ENCODE results near the gene SPATS2L. TPM values are rescaled to one million over a fixed set of nuclear protein-coding genes. Genes with fewer than 3 reads are reported as not detected.

SPATS2L gene
- total RNA-seq, 1 experiment from 2014 or later, result 112 TPM

DNA sequence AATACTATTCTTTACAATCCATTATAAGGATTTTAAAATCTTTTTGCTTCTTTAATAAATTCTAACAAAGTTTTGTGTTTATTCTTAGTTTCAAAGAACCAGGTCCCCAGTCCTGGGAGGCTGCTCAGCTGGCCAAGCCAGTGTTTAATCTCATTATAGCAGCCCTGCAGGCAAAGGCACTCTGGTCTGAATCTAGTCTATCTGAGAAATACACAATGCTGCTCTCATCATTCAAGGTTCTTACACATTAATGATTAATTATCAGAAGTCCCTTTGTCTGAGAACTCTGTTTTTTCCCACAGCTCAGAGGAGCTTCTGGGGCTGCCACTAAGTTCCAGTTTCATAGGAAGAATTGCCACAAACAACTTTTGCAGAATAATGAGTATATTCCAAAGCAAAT, 175.7 kb downstream of the SPATS2L start:
- no peak for TF ChIP-seq ZNF263 (CRISPR knock-in tag; IDR thresholded peaks at IDR 0.05; ENCODE audit: low read depth)
- TF ChIP-seq NR3C1 (CRISPR knock-in tag; conservative IDR thresholded peaks at IDR 0.05; ENCODE audit: low read depth), result no peak
- TF ChIP-seq, protein P1, sequence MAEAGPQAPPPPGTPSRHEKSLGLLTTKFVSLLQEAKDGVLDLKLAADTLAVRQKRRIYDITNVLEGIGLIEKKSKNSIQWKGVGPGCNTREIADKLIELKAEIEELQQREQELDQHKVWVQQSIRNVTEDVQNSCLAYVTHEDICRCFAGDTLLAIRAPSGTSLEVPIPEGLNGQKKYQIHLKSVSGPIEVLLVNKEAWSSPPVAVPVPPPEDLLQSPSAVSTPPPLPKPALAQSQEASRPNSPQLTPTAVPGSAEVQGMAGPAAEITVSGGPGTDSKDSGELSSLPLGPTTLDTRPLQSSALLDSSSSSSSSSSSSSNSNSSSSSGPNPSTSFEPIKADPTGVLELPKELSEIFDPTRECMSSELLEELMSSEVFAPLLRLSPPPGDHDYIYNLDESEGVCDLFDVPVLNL (CRISPR knock-in tag; IDR thresholded peaks at IDR 0.05; ENCODE audit: borderline replicate concordance, low read depth), result no peak
- no peak for TF ChIP-seq ATF1 (CRISPR knock-in tag; IDR thresholded peaks at IDR 0.05)
- TF ChIP-seq SP1 (CRISPR knock-in tag; conservative IDR thresholded peaks at IDR 0.05), result no peak
- TF ChIP-seq, protein P2, sequence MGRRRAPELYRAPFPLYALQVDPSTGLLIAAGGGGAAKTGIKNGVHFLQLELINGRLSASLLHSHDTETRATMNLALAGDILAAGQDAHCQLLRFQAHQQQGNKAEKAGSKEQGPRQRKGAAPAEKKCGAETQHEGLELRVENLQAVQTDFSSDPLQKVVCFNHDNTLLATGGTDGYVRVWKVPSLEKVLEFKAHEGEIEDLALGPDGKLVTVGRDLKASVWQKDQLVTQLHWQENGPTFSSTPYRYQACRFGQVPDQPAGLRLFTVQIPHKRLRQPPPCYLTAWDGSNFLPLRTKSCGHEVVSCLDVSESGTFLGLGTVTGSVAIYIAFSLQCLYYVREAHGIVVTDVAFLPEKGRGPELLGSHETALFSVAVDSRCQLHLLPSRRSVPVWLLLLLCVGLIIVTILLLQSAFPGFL (CRISPR knock-in tag; IDR thresholded peaks at IDR 0.05; ENCODE audit: borderline replicate concordance), result no peak
- no peak for TF ChIP-seq NFATC4 (CRISPR knock-in tag; IDR thresholded peaks at IDR 0.05)
- TF ChIP-seq OVOL2 (CRISPR knock-in tag; IDR thresholded peaks at IDR 0.05; ENCODE audit: borderline replicate concordance), result no peak
- ChIA-PET POLR2A (no interaction called here), CTCF (interaction anchor here (0.7 to 6.5 kb wide), 16 partner anchors 11 to 951 kb away, joined by 3 to 62 read pairs (median 8); partner anchors contain the start of gene KCTD18)
- Mint-ChIP-seq H3K27ac (no peak overlapping the region), H3K36me3 (peaks cover 25% of the 10 kb centered on the region), H3K27me3 (ENCODE audit: low read depth) (no peaks in the 10 kb centered on the region), H3K9me3 (no peaks in the 10 kb centered on the region), H3K4me1 (peaks cover 40% of the 10 kb centered on the region), H3K4me3 (no peak overlapping the region)
- DNase-seq (ENCODE audit: low spot score), result no peak
- no peak for ATAC-seq

DNA sequence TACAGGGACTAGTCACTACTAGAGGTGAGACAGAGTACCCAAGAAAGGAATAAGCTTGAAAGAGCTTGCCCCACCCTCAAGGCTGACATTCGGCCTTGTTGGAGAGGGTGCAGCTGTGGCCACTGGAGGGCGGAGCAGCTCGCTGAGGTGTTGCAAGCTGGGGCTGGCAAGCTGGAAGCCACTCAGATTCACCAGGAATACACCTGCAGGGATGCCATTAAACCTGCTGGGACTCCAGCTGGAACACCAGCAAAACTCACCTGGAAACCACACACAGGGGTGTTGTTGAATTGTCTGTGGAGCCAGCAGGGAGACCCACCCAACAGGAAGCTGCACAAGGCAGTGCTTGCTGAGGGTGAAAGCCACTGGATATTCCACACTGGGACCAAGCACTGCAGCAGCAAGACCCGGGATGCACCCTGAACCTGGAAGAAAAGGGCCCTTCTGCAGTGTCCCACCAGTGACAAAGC, 177.3 kb downstream of the SPATS2L start:
- ChIA-PET CTCF (interaction anchor here (0.6 to 6.5 kb wide), 43 partner anchors 10 to 510 kb away, joined by 3 to 62 read pairs (median 4); partner anchors contain the start of genes AOX1, KCTD18 and SGO2), POLR2A (interaction anchor here (1.3 kb wide), 1 partner anchor 10 kb away, joined by 5 read pairs; no protein-coding TSS in a partner anchor)
- Mint-ChIP-seq H3K4me3 (no peak overlapping the region), H3K4me1 (peaks cover 38% of the 10 kb centered on the region), H3K36me3 (peaks cover 12% of the 10 kb centered on the region), H3K27ac (no peak overlapping the region), H3K27me3 (ENCODE audit: low read depth) (no peaks in the 10 kb centered on the region), H3K9me3 (no peaks in the 10 kb centered on the region)
- DNase-seq (ENCODE audit: low spot score) (peak; percentile 82), ATAC-seq (peak; percentile 80)
- TF ChIP-seq, protein P3, sequence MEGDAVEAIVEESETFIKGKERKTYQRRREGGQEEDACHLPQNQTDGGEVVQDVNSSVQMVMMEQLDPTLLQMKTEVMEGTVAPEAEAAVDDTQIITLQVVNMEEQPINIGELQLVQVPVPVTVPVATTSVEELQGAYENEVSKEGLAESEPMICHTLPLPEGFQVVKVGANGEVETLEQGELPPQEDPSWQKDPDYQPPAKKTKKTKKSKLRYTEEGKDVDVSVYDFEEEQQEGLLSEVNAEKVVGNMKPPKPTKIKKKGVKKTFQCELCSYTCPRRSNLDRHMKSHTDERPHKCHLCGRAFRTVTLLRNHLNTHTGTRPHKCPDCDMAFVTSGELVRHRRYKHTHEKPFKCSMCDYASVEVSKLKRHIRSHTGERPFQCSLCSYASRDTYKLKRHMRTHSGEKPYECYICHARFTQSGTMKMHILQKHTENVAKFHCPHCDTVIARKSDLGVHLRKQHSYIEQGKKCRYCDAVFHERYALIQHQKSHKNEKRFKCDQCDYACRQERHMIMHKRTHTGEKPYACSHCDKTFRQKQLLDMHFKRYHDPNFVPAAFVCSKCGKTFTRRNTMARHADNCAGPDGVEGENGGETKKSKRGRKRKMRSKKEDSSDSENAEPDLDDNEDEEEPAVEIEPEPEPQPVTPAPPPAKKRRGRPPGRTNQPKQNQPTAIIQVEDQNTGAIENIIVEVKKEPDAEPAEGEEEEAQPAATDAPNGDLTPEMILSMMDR (IDR thresholded peaks at IDR 0.05), result no peak
- TF ChIP-seq, protein P4, sequence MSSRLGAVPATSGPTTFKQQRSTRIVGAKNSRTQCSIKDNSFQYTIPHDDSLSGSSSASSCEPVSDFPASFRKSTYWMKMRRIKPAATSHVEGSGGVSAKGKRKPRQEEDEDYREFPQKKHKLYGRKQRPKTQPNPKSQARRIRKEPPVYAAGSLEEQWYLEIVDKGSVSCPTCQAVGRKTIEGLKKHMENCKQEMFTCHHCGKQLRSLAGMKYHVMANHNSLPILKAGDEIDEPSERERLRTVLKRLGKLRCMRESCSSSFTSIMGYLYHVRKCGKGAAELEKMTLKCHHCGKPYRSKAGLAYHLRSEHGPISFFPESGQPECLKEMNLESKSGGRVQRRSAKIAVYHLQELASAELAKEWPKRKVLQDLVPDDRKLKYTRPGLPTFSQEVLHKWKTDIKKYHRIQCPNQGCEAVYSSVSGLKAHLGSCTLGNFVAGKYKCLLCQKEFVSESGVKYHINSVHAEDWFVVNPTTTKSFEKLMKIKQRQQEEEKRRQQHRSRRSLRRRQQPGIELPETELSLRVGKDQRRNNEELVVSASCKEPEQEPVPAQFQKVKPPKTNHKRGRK (CRISPR knock-in tag; IDR thresholded peaks at IDR 0.05; ENCODE audit: borderline replicate concordance), result no peak
- no peak for TF ChIP-seq ZNF396 (CRISPR knock-in tag; IDR thresholded peaks at IDR 0.05; ENCODE audit: borderline replicate concordance)
- TF ChIP-seq NFYB (CRISPR knock-in tag; conservative IDR thresholded peaks at IDR 0.05; ENCODE audit: low read depth), result no peak
- TF ChIP-seq, protein P5, sequence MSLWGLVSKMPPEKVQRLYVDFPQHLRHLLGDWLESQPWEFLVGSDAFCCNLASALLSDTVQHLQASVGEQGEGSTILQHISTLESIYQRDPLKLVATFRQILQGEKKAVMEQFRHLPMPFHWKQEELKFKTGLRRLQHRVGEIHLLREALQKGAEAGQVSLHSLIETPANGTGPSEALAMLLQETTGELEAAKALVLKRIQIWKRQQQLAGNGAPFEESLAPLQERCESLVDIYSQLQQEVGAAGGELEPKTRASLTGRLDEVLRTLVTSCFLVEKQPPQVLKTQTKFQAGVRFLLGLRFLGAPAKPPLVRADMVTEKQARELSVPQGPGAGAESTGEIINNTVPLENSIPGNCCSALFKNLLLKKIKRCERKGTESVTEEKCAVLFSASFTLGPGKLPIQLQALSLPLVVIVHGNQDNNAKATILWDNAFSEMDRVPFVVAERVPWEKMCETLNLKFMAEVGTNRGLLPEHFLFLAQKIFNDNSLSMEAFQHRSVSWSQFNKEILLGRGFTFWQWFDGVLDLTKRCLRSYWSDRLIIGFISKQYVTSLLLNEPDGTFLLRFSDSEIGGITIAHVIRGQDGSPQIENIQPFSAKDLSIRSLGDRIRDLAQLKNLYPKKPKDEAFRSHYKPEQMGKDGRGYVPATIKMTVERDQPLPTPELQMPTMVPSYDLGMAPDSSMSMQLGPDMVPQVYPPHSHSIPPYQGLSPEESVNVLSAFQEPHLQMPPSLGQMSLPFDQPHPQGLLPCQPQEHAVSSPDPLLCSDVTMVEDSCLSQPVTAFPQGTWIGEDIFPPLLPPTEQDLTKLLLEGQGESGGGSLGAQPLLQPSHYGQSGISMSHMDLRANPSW (CRISPR knock-in tag; conservative IDR thresholded peaks at IDR 0.05; ENCODE audit: low read depth), result no peak
- TF ChIP-seq ZNF671 (CRISPR knock-in tag; IDR thresholded peaks at IDR 0.05), result no peak
- 0 out of 2 replicates have a peak, but pooled peaks have one; percentile 12 for TF ChIP-seq FOXP1 (CRISPR knock-in tag; IDR thresholded peaks at IDR 0.05; ENCODE audit: borderline replicate concordance)
- TF ChIP-seq, protein P6, sequence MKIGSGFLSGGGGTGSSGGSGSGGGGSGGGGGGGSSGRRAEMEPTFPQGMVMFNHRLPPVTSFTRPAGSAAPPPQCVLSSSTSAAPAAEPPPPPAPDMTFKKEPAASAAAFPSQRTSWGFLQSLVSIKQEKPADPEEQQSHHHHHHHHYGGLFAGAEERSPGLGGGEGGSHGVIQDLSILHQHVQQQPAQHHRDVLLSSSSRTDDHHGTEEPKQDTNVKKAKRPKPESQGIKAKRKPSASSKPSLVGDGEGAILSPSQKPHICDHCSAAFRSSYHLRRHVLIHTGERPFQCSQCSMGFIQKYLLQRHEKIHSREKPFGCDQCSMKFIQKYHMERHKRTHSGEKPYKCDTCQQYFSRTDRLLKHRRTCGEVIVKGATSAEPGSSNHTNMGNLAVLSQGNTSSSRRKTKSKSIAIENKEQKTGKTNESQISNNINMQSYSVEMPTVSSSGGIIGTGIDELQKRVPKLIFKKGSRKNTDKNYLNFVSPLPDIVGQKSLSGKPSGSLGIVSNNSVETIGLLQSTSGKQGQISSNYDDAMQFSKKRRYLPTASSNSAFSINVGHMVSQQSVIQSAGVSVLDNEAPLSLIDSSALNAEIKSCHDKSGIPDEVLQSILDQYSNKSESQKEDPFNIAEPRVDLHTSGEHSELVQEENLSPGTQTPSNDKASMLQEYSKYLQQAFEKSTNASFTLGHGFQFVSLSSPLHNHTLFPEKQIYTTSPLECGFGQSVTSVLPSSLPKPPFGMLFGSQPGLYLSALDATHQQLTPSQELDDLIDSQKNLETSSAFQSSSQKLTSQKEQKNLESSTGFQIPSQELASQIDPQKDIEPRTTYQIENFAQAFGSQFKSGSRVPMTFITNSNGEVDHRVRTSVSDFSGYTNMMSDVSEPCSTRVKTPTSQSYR (CRISPR knock-in tag; IDR thresholded peaks at IDR 0.05), result no peak
- TF ChIP-seq ZNF423 (CRISPR knock-in tag; IDR thresholded peaks at IDR 0.05), result peak; percentile 85
- TF ChIP-seq, protein P7, sequence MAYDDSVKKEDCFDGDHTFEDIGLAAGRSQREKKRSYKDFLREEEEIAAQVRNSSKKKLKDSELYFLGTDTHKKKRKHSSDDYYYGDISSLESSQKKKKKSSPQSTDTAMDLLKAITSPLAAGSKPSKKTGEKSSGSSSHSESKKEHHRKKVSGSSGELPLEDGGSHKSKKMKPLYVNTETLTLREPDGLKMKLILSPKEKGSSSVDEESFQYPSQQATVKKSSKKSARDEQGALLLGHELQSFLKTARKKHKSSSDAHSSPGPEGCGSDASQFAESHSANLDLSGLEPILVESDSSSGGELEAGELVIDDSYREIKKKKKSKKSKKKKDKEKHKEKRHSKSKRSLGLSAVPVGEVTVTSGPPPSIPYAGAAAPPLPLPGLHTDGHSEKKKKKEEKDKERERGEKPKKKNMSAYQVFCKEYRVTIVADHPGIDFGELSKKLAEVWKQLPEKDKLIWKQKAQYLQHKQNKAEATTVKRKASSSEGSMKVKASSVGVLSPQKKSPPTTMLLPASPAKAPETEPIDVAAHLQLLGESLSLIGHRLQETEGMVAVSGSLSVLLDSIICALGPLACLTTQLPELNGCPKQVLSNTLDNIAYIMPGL (CRISPR knock-in tag; IDR thresholded peaks at IDR 0.05), result no peak
- TF ChIP-seq NR1H2 (CRISPR knock-in tag; IDR thresholded peaks at IDR 0.05), result no peak
- peak; percentile 33; the same call in 1 of the 2 replicates for TF ChIP-seq PRRX2 (CRISPR knock-in tag; IDR thresholded peaks at IDR 0.05)
- TF ChIP-seq, protein P8, sequence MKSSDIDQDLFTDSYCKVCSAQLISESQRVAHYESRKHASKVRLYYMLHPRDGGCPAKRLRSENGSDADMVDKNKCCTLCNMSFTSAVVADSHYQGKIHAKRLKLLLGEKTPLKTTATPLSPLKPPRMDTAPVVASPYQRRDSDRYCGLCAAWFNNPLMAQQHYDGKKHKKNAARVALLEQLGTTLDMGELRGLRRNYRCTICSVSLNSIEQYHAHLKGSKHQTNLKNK (CRISPR knock-in tag; IDR thresholded peaks at IDR 0.05), result no peak
